IMR-90 (cell line): ENCODE data around the gene ITSN2.

ENCODE experiments used
- CTCF ChIP-seq: conservative IDR thresholded peaks from 2 replicates; pipeline ENCODE4 v1.5.1; 2012; ENCODE audit warnings: mild to moderate bottlenecking, low read depth, low read length, improper control_type of control experiment
- ELK1 ChIP-seq: fragments of 150-350 bp; IDR thresholded peaks from 2 replicates; pipeline ENCODE4 v1.6.1; 2016; ENCODE audit warnings: low read depth, mild to moderate bottlenecking, low read length, moderate library complexity, borderline replicate concordance
- MXI1 ChIP-seq: IDR thresholded peaks from 2 replicates; pipeline ENCODE4 v1.6.1; 2012; ENCODE audit warnings: low read depth, mild to moderate bottlenecking, low read length, moderate library complexity, borderline replicate concordance
- NFE2L2 ChIP-seq: fragments of 150-350 bp; IDR thresholded peaks from 2 replicates; pipeline ENCODE4 v1.6.1; 2016; ENCODE audit warnings: low read depth, mild to moderate bottlenecking, low read length
- POLR2A ChIP-seq: IDR thresholded peaks from 2 replicates; pipeline ENCODE4 v1.6.1; 2012; ENCODE audit warnings: mild to moderate bottlenecking, low read depth, low read length
- RAD21 ChIP-seq: IDR thresholded peaks from 2 replicates; pipeline ENCODE4 v1.6.1; 2012; ENCODE audit warnings: low read length, improper control_type of control experiment
- RFX5 ChIP-seq: IDR thresholded peaks from 2 replicates; pipeline ENCODE4 v1.8.0; 2012; ENCODE audit warnings: low read depth, mild to moderate bottlenecking, low read length, moderate library complexity
- USF2 ChIP-seq: fragments of 150-350 bp; IDR thresholded peaks from 2 replicates; pipeline ENCODE4 v1.6.1; 2017; ENCODE audit warnings: mild to moderate bottlenecking, antibody characterized with exemption, low read length, low read depth

GRCh38 chr2:24203029-24203786 lies 157.1 kb downstream of the ITSN2 start:
- TF ChIP-seq CTCF, result no peak
- TF ChIP-seq USF2, result no peak
- no peak for TF ChIP-seq POLR2A
- TF ChIP-seq NFE2L2, result no peak
- no peak for TF ChIP-seq ELK1
- no peak for TF ChIP-seq MXI1
- TF ChIP-seq RFX5, result no peak
- no peak for TF ChIP-seq RAD21
